ENCODE data around the gene FYN. TPM values are rescaled to one million over a fixed set of nuclear protein-coding genes. Genes with fewer than 3 reads are reported as not detected.
A peak's percentile ranks its signal among the peaks of the same experiment; 100 is the strongest.
"Not testable (repeated sequence)": the region's sequence is repeated elsewhere in the genome, so short reads cannot be mapped to it uniquely, and the experiment has no call there.

Gene FYN
- total RNA-seq, 2 donors from 2014 or later = 273 to 443 TPM

DNA sequence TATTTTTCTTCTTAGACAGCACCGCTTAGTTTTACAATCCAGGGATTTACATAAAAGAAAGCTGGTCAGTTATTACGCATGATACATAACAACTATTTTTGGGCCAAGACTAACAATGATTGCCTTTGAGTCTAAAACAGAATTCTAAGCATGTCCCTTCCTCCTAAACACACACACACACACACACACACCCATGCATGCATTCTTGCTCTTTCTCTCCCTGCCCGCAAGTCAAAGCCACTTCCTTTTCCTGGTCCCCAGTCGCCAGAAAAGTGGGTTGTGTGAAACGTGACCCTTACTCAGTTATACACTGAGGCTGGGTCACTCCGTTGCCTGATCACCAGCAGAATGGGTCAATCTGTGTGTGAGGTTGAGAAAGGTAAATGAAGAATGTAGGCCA is 31.4 kb downstream of the FYN start:
- Mint-ChIP-seq H3K27ac (no peak overlapping the region), H3K9me3 (no peaks in the 10 kb centered on the region), H3K36me3 (peaks cover 6% of the 10 kb centered on the region), H3K27me3 (no peaks in the 10 kb centered on the region), H3K4me1 (ENCODE audit: low read depth in 2 of 2) (peaks cover 26 to 53% of the 10 kb centered on the region in 2 donors), H3K4me3 (no peak overlapping the region)
- peak; percentile 85 for DNase-seq (ENCODE audit: low spot score)
- peak; percentile 21 to 52 for ATAC-seq

GRCh38 chr6:111840803-111841202 is 32.4 kb downstream of the FYN start:
- DNase-seq (ENCODE audit: low spot score) = no peak
- H3K4me3 Mint-ChIP-seq = no peak overlapping the region
- H3K27me3 Mint-ChIP-seq = no peaks in the 10 kb centered on the region
- peaks cover 3% of the 10 kb centered on the region for H3K36me3 Mint-ChIP-seq
- no peak for ATAC-seq
- H3K27ac Mint-ChIP-seq = no peak overlapping the region
- peaks cover 22 to 50% of the 10 kb centered on the region in 2 donors for H3K4me1 Mint-ChIP-seq (ENCODE audit: low read depth in 2 of 2)
- no peaks in the 10 kb centered on the region for H3K9me3 Mint-ChIP-seq

- ATAC-seq = peak in 1 of 2 donors; percentile 45
- H3K27me3 Mint-ChIP-seq = no peaks in the 10 kb centered on the region
- H3K9me3 Mint-ChIP-seq = no peaks in the 10 kb centered on the region
- peak overlapping the region in 1 of 2 donors; percentile 88 for H3K27ac Mint-ChIP-seq
- H3K4me3 Mint-ChIP-seq = peak overlapping the region; percentile 83
- DNase-seq (ENCODE audit: low spot score) = no peak
- peaks cover 25 to 54% of the 10 kb centered on the region in 2 donors for H3K4me1 Mint-ChIP-seq (ENCODE audit: low read depth in 2 of 2)
- H3K36me3 Mint-ChIP-seq = peaks cover 5% of the 10 kb centered on the region
These were observed 34.3 kb downstream of the FYN start for GRCh38 chr6:111838749-111839484.

- no peaks in the 10 kb centered on the region for H3K27me3 Mint-ChIP-seq
- peaks cover 35 to 64% of the 10 kb centered on the region in 2 donors for H3K4me1 Mint-ChIP-seq (ENCODE audit: low read depth in 2 of 2)
- no peaks in the 10 kb centered on the region for H3K9me3 Mint-ChIP-seq
- peak overlapping the region; percentile 83 for H3K4me3 Mint-ChIP-seq
- H3K36me3 Mint-ChIP-seq = peaks cover 5% of the 10 kb centered on the region
- peak; percentile 87 to 91 for ATAC-seq
- DNase-seq (ENCODE audit: low spot score) = peak; percentile 75
- peak overlapping the region in 1 of 2 donors; percentile 88 for H3K27ac Mint-ChIP-seq
These were observed 35.4 kb downstream of the FYN start for GRCh38 chr6:111837641-111838500.

DNA sequence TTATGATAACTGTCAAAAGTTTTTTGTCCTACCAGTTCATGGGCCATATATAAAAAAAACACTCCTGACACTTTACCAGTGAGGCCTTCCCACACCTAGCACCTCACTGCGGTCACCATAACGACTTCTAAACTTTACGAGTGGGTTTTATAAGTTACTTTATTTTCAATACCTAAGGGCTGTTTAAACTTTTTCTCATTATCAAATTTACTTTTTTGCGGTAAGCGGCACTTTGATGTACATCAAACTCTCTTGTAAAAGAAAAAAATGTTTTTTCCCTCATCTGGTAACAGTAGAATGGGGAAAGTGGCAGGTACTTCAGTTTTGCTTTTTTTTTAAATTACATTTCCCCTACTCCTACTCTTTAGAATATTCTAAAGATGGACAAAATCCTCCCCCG is 36.2 kb downstream of the FYN start:
- DNase-seq (ENCODE audit: low spot score) = no peak
- peak overlapping the region in 1 of 2 donors; percentile 88 for H3K27ac Mint-ChIP-seq
- no peak for ATAC-seq
- H3K9me3 Mint-ChIP-seq = no peaks in the 10 kb centered on the region
- peaks cover 44 to 68% of the 10 kb centered on the region in 2 donors for H3K4me1 Mint-ChIP-seq (ENCODE audit: low read depth in 2 of 2)
- peak overlapping the region; percentile 83 for H3K4me3 Mint-ChIP-seq
- peaks cover 5% of the 10 kb centered on the region for H3K36me3 Mint-ChIP-seq
- no peaks in the 10 kb centered on the region for H3K27me3 Mint-ChIP-seq

DNA sequence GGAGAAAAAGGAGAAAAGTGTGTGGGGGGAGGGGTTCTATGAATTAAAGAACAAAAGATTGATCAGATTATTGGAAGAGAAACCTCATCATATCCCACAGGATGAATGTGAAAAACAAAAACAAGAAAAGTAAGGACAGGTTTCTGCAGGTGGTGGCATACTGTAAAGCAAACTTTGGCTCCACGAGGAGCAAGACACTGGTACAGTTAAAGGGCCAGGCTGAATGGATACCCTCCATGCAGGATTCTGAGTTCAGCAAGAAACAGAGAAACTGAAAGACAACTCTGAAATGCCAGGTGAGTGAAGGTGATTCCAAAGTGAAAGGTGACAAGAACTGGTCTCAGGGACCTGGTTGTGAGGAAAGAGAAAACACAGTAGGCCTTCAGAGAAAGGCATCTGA is 37.4 kb downstream of the FYN start:
- Mint-ChIP-seq H3K4me1 (ENCODE audit: low read depth in 2 of 2) (peaks cover 52 to 73% of the 10 kb centered on the region in 2 donors), H3K36me3 (peaks cover 5% of the 10 kb centered on the region), H3K27me3 (no peaks in the 10 kb centered on the region), H3K9me3 (no peaks in the 10 kb centered on the region), H3K27ac (peak overlapping the region in 1 of 2 donors; percentile 88), H3K4me3 (peak overlapping the region; percentile 57)
- no peak for DNase-seq (ENCODE audit: low spot score)
- no peak for ATAC-seq

DNA sequence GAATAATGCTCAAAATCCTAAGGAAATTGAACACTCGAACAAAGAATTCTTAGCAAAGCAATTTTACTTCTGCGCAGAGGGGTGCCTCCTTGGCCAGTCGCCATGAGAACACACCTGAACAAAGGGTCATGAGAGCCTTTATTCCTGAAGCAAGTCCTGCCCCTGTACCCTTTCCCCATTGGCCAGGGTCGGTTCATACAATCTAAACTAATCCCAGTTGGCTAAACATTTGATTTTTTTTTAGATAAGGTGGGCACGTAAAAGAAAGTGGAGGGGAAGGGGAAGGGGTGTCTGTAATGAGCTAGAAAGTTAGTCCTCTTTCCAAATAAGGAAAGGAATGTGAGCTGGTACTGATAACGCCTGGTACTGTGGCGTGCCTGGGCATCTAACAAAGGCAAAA is 37.9 kb downstream of the FYN start:
- H3K9me3 Mint-ChIP-seq; H3K27me3 Mint-ChIP-seq; H3K36me3 Mint-ChIP-seq; ATAC-seq; DNase-seq (ENCODE audit: low spot score): not testable (repeated sequence)
- H3K4me3 Mint-ChIP-seq = peak overlapping the region; percentile 57
- peak overlapping the region in 1 of 2 donors; percentile 88 for H3K27ac Mint-ChIP-seq
- peaks cover 57 to 77% of the 10 kb centered on the region in 2 donors for H3K4me1 Mint-ChIP-seq (ENCODE audit: low read depth in 2 of 2)

DNA sequence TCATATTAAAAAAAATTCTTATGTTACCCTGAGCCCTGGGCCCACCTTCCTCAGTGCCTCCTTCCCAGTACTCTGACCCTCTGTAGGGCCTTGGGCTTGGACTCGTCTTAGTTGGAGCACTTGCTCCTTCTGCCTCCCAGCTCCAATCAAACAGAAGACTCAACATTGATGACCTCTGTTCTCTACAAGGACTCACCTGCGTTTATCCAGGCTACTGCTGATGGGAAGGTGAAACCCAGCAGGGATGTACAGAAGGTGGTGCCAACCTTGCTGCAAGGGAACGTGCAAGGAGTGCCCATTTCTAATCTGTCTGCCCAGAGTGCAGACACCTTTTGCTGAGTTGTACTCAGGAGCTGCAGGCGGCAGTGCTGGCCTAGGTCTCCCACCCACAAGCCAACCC is 38.9 kb downstream of the FYN start:
- Mint-ChIP-seq H3K27ac (peak overlapping the region in 1 of 2 donors; percentile 88), H3K9me3 (no peaks in the 10 kb centered on the region), H3K4me3 (peak overlapping the region; percentile 72), H3K4me1 (ENCODE audit: low read depth in 2 of 2) (peaks cover 67 to 75% of the 10 kb centered on the region in 2 donors), H3K27me3 (no peaks in the 10 kb centered on the region), H3K36me3 (peaks cover 11% of the 10 kb centered on the region)
- ATAC-seq = no peak
- DNase-seq (ENCODE audit: low spot score) = no peak

- Mint-ChIP-seq H3K36me3 (peaks cover 11% of the 10 kb centered on the region), H3K4me3 (peak overlapping the region; percentile 72)
- peak in 1 of 2 donors; percentile 4 for ATAC-seq
These were observed 40.3 kb downstream of the FYN start for GRCh38 chr6:111832833-111833418.

GRCh38 chr6:111831408-111831807 is 41.8 kb downstream of the FYN start:
- no peaks in the 10 kb centered on the region for H3K27me3 Mint-ChIP-seq
- peaks cover 77 to 78% of the 10 kb centered on the region in 2 donors for H3K4me1 Mint-ChIP-seq (ENCODE audit: low read depth in 2 of 2)
- H3K4me3 Mint-ChIP-seq = no peak overlapping the region
- no peak for ATAC-seq
- no peaks in the 10 kb centered on the region for H3K9me3 Mint-ChIP-seq
- DNase-seq (ENCODE audit: low spot score) = no peak
- peaks cover 11% of the 10 kb centered on the region for H3K36me3 Mint-ChIP-seq
- H3K27ac Mint-ChIP-seq = peak overlapping the region in 1 of 2 donors; percentile 88

More at GRCh38 chr6:111832833-111833418, 40.3 kb downstream of the FYN start:
- Mint-ChIP-seq H3K27ac (peak overlapping the region in 1 of 2 donors; percentile 88), H3K4me1 (ENCODE audit: low read depth in 2 of 2) (peaks cover 71 to 72% of the 10 kb centered on the region in 2 donors), H3K9me3 (no peaks in the 10 kb centered on the region), H3K27me3 (no peaks in the 10 kb centered on the region)
- no peak for DNase-seq (ENCODE audit: low spot score)

DNA sequence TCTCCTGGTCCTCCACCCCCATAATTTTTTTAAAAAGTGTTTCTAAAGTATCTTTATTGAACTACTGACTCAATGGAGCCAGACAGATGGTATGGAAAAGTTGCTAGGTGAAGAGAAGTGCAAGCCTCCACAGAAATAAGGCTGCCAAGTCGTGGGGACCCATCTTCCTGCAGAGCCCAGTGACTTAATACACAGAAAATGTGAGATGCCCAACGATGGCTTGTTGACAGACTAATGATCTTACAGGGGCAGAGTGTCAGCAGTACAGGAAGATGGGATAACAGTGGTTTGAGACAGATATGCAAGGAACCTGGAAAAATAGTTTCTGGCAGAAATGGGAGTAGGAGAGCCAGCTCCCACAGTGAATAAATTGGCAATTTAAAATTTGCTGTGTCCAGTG is 43.3 kb downstream of the FYN start:
- H3K27ac Mint-ChIP-seq = peak overlapping the region in 1 of 2 donors; percentile 88

DNA sequence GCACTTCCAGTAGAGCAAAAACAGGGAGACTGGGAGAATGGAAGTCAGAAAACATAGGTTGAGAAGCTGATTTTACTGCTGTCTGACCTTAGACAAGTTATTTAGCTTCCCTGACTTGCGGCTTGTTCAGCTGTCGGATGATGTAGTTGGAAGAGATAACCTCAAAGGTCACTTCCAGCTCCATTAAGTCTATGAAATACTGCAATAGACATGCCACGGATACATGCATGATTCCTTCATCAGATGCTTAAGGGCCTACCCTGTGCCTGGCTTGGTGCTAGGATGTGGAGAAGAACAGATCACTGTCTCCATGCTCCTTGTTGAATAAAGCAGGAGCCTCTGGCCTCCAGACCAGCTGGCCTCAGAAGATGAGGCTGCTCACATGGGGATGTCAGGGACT is 43.7 kb downstream of the FYN start:
- peak overlapping the region in 1 of 2 donors; percentile 88 for H3K27ac Mint-ChIP-seq
- no peak overlapping the region for H3K4me3 Mint-ChIP-seq

More for the DNA sequence above, 43.3 kb downstream of the FYN start:
- Mint-ChIP-seq H3K9me3 (no peaks in the 10 kb centered on the region), H3K27me3 (no peaks in the 10 kb centered on the region), H3K4me1 (ENCODE audit: low read depth in 2 of 2) (peaks cover 78% of the 10 kb centered on the region in 2 donors), H3K4me3 (peak overlapping the region; percentile 30), H3K36me3 (peaks cover 6% of the 10 kb centered on the region)
- ATAC-seq (no peak), DNase-seq (ENCODE audit: low spot score) (no peak)

DNA sequence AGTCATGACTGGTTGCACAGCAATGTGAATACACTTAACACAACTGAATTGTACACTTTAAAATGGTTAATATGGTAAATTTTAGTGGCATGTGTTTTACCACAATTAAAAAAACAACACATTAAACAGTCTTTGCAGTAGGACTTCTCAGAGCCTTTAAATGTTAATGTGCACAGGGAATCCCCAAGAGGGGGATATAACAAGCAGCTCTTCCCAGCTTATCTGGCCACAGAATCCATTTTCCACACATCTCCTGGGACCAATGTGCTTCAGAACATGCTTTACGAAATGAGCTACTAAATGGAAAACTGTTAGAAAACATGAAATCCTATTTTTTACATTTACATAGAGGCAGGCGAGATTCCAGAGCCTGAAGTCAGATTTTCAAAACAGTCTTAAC is 44.4 kb downstream of the FYN start:
- H3K36me3 Mint-ChIP-seq = peaks cover 6% of the 10 kb centered on the region
- no peak for DNase-seq (ENCODE audit: low spot score)
- H3K4me3 Mint-ChIP-seq = no peak overlapping the region
- H3K9me3 Mint-ChIP-seq = no peaks in the 10 kb centered on the region
- H3K4me1 Mint-ChIP-seq (ENCODE audit: low read depth in 2 of 2) = peaks cover 78 to 79% of the 10 kb centered on the region in 2 donors
- H3K27me3 Mint-ChIP-seq = no peaks in the 10 kb centered on the region
- ATAC-seq = no peak
- peak overlapping the region in 1 of 2 donors; percentile 88 for H3K27ac Mint-ChIP-seq

More for the DNA sequence above, 43.7 kb downstream of the FYN start:
- Mint-ChIP-seq H3K4me1 (ENCODE audit: low read depth in 2 of 2) (peaks cover 78 to 79% of the 10 kb centered on the region in 2 donors), H3K9me3 (no peaks in the 10 kb centered on the region), H3K36me3 (peaks cover 6% of the 10 kb centered on the region), H3K27me3 (no peaks in the 10 kb centered on the region)
- DNase-seq (ENCODE audit: low spot score) (no peak), ATAC-seq (no peak)
